Fibroblast of lung (primary cell): Measurements from ENCODE around the gene CTNS. TPM values are rescaled to one million over a fixed set of nuclear protein-coding genes. Genes with fewer than 3 reads are reported as not detected.

Experiments used
- DNase-seq, 2 donors: peaks; one replicate each; pipeline versions ENCODE4 v3.0.0 to v3.0.0-alpha.2; 2010; ENCODE audit warnings: low read depth in 2 of 2
- H2AFZ ChIP-seq: 2 replicates; pipeline ENCODE4 v1.5.1; 2012; ENCODE audit warnings: low read length, control low read depth, inconsistent platforms
- H3K27ac ChIP-seq: 2 replicates; pipeline ENCODE4 v1.5.1; 2011; ENCODE audit warnings: low read length, control low read depth; ENCODE audit not compliant: insufficient read depth
- H3K27me3 ChIP-seq: 2 replicates; pipeline ENCODE4 v1.5.1; 2011; ENCODE audit warnings: mild to moderate bottlenecking, low read length; ENCODE audit not compliant: control insufficient read depth, insufficient read depth
- H3K36me3 ChIP-seq: 2 replicates; pipeline ENCODE4 v1.5.1; 2011; ENCODE audit warnings: low read length; ENCODE audit not compliant: control insufficient read depth, insufficient read depth
- H3K4me1 ChIP-seq: 2 replicates; pipeline ENCODE4 v1.5.1; 2011; ENCODE audit warnings: low read length; ENCODE audit not compliant: control insufficient read depth, insufficient read depth; ENCODE audit errors: extremely low read depth
- H3K4me2 ChIP-seq: 2 replicates; pipeline ENCODE4 v1.5.1; 2011; ENCODE audit warnings: low read length, control low read depth; ENCODE audit not compliant: insufficient read depth; ENCODE audit errors: extremely low read depth
- H3K4me3 ChIP-seq, 4 experiments: fragments of 200-600 bp in 1 of 4; sonication (generic) in 1 of 4; replicated peaks in 1 of 4; 2 replicates each; pipeline ENCODE4 v1.5.1; 2011 to 2016; ENCODE audit warnings: low read length in 4 of 4, low read depth in 3 of 4, mild to moderate bottlenecking in 3 of 4, control low read depth in 2 of 4, inconsistent platforms in 1 of 4, mixed read lengths in 1 of 4; ENCODE audit not compliant: insufficient read depth in 1 of 4; ENCODE audit errors: control extremely low read depth in 1 of 4
- H3K79me2 ChIP-seq: 2 replicates; pipeline ENCODE4 v1.5.1; 2012; ENCODE audit warnings: mild to moderate bottlenecking, low read length, inconsistent platforms; ENCODE audit not compliant: control insufficient read depth, insufficient read depth
- H3K9ac ChIP-seq: 2 replicates; pipeline ENCODE4 v1.5.1; 2011; ENCODE audit warnings: mild to moderate bottlenecking, low read length, control low read depth; ENCODE audit not compliant: insufficient read depth
- H3K9me3 ChIP-seq: 2 replicates; pipeline ENCODE4 v1.5.1; 2012; ENCODE audit warnings: low read depth, low read length; ENCODE audit not compliant: control insufficient read depth, insufficient read depth
- H4K20me1 ChIP-seq: 2 replicates; pipeline ENCODE4 v1.5.1; 2011; ENCODE audit warnings: low read length; ENCODE audit not compliant: control insufficient read depth, insufficient read depth; ENCODE audit errors: extremely low read depth
- EZH2 ChIP-seq: IDR thresholded peaks from 2 replicates; pipeline ENCODE4 v1.5.1; 2012; ENCODE audit warnings: low read length, control low read depth, mild to moderate bottlenecking; ENCODE audit errors: missing control alignments
- polyA plus RNA-seq, 2 donors: library from polyadenylated mRNA; depleted of rRNA in 1 of 2; stranded (reverse) in 1 of 2; unstranded in 1 of 2; fragments of >200 nt; gene quantifications; 2 replicates each; pipeline ENCODE4 v1.2.1, GENCODE V29; 2011 to 2012; ENCODE audit warnings: missing spikeins in 1 of 2
- total RNA-seq: library from RNA; depleted of rRNA; stranded (reverse); fragments of >200 nt; gene quantifications from 2 replicates; pipeline ENCODE4 v1.2.1, GENCODE V29; 2014
- TF ChIP-seq, protein P1 (sequence below), 2 donors: IDR thresholded peaks in 1 of 2; conservative IDR thresholded peaks in 1 of 2; 1 replicate in 1 of 2; 2 replicates in 1 of 2; pipeline ENCODE4 v1.5.1; 2011 to 2012; ENCODE audit warnings: low read length in 2 of 2, control low read depth in 1 of 2, inconsistent platforms in 1 of 2, low read depth in 1 of 2, mild to moderate bottlenecking in 1 of 2

The CTNS gene
- total and polyA plus RNA-seq, 2 donors (not counting 1 experiment from before 2014, with no cell fraction given): 9.6 to 19.2 TPM

DNA sequence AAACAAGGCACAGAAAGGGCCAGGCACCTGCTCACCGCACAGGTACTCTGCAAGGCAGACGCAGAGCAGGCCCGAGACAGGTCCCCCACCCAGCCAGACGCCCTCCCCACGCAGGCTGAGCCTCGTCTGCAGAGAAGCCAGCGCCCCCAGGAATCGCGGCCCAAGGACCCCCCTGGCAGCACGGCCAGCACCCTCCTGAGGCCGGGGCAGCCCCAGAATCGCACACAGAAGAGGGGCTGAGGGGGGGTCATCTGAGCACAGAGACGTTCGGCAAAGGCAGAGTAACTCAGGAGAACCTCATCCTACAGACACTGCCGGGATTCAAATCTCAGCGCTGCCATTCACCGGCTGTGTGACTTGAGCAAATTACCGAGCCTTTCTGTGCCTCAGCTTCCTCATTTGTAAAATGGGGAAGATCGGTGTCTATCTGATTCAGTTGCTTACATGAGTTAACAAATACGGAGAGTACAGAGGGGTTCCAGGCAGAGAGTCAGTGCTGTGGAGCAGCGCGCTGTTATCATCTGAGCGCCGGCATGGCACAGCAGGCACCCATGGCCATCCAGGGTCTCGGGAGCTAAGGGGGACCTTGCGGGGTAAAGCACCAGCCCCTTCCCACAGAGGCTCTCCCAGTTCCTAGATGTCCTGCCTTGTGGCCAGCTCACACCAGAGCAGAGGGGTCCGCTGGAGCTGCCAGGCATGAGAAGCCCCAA is 42.4 kb downstream of the CTNS start:
- Histone ChIP-seq H3K9ac (no peak overlapping the region), H2AFZ (no peak overlapping the region), H3K9me3 (no peaks in the 10 kb centered on the region), H4K20me1 (no peaks in the 10 kb centered on the region), H3K4me2 (peak overlapping the region; percentile 35), H3K27me3 (no peaks in the 10 kb centered on the region), H3K4me3 (no peak overlapping the region), H3K27ac (no peak overlapping the region), H3K36me3 (no peaks in the 10 kb centered on the region), H3K4me1 (no peaks in the 10 kb centered on the region), H3K79me2 (no peaks in the 10 kb centered on the region)
- TF ChIP-seq, protein P1, sequence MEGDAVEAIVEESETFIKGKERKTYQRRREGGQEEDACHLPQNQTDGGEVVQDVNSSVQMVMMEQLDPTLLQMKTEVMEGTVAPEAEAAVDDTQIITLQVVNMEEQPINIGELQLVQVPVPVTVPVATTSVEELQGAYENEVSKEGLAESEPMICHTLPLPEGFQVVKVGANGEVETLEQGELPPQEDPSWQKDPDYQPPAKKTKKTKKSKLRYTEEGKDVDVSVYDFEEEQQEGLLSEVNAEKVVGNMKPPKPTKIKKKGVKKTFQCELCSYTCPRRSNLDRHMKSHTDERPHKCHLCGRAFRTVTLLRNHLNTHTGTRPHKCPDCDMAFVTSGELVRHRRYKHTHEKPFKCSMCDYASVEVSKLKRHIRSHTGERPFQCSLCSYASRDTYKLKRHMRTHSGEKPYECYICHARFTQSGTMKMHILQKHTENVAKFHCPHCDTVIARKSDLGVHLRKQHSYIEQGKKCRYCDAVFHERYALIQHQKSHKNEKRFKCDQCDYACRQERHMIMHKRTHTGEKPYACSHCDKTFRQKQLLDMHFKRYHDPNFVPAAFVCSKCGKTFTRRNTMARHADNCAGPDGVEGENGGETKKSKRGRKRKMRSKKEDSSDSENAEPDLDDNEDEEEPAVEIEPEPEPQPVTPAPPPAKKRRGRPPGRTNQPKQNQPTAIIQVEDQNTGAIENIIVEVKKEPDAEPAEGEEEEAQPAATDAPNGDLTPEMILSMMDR (conservative IDR thresholded peaks at IDR 0.05 in 1 of 2, IDR thresholded peaks at IDR 0.05 in 1 of 2; ENCODE audit: low read depth in 1 of 2, low read length in 2 of 2): no peak
- TF ChIP-seq EZH2: no peak
- DNase-seq: no peak

DNA sequence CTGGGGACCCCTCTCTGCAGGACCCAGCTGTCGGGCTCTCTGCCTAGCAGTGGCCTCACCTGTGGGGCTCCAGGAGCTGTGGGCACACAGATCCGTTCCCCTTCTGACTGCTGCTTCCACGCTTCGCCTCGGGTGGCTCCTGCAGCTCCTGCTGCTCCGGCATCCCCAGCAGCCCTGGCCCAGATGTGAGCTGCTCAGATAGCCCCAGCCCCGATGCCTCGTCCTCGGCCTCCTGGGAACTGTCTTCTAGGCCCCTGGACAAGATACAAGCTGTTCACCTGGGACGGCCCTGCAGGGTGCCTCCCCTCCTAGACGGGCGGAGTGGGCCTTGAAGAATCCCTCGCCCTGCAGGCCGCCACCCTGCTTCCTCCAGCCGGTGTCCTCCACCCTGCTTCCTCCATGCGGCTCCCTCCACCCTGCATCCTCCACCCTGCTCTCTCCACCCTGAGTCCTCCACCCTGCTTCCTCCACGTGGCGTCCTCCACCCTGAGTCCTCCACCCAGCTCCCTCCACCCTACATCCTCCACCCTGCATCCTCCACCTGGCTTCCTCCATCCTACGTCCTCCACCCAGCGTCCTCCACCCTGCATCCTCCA is 43.1 kb downstream of the CTNS start:
- H3K4me2 ChIP-seq: no peak overlapping the region
- no peak for DNase-seq
- TF ChIP-seq EZH2: no peak
- TF ChIP-seq, protein P1 (conservative IDR thresholded peaks at IDR 0.05 in 1 of 2, IDR thresholded peaks at IDR 0.05 in 1 of 2; ENCODE audit: low read depth in 1 of 2, low read length in 2 of 2): no peak
- no peak overlapping the region for H3K9ac ChIP-seq
- no peak overlapping the region for H3K4me3 ChIP-seq
- H3K4me1 ChIP-seq: no peaks in the 10 kb centered on the region
- no peaks in the 10 kb centered on the region for H3K27me3 ChIP-seq
- H3K36me3 ChIP-seq: no peaks in the 10 kb centered on the region
- no peaks in the 10 kb centered on the region for H4K20me1 ChIP-seq
- no peaks in the 10 kb centered on the region for H3K9me3 ChIP-seq
- no peaks in the 10 kb centered on the region for H3K79me2 ChIP-seq
- H2AFZ ChIP-seq: no peak overlapping the region
- no peak overlapping the region for H3K27ac ChIP-seq

DNA sequence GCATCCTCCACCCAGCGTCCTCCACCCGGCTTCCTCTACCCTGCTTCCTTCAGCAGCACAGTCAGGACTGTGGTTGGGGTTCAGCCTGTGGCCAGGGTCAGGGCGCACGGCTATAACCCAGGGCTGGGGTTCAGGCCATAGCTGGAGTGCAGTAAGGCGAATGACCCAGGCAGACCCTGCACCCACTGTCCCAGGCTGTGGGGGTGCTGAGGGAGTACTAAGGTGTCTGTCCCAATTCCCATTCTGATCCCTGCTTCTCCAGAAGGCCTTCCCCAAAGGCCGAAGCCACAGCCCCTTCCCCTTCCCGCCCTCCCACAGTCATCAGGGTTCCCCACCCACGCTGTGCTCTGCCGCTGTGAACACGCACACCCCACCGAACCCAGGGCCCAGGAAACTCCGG is 44.5 kb downstream of the CTNS start:
- Histone ChIP-seq H3K27me3 (no peaks in the 10 kb centered on the region), H3K4me1 (no peaks in the 10 kb centered on the region), H3K36me3 (no peaks in the 10 kb centered on the region), H2AFZ (no peak overlapping the region), H3K9ac (no peak overlapping the region), H3K79me2 (no peaks in the 10 kb centered on the region), H3K4me2 (no peak overlapping the region), H3K9me3 (no peaks in the 10 kb centered on the region), H3K27ac (no peak overlapping the region), H3K4me3 (no peak overlapping the region), H4K20me1 (no peaks in the 10 kb centered on the region)
- DNase-seq: no peak
- TF ChIP-seq, protein P1 (conservative IDR thresholded peaks at IDR 0.05 in 1 of 2, IDR thresholded peaks at IDR 0.05 in 1 of 2; ENCODE audit: low read depth in 1 of 2, low read length in 2 of 2): no peak
- TF ChIP-seq EZH2: no peak
